Activated gamma-delta T cell (primary cell): ENCODE results near the gene ZNF487.
"Not testable (repeated sequence)": the region's sequence is repeated elsewhere in the genome, so short reads cannot be mapped to it uniquely, and the experiment has no call there.

Experiments used
- DNase-seq: peaks from one replicate; lab custom pipeline; 2025; lab: John Stamatoyannopoulos, UW
- total RNA-seq, 2 donors: gene quantifications; one replicate each; lab custom pipeline; 2026; lab: John Stamatoyannopoulos, UW

Gene ZNF487
- 9.7 to 12.1 reads per million in 2 donors for total RNA-seq

DNA sequence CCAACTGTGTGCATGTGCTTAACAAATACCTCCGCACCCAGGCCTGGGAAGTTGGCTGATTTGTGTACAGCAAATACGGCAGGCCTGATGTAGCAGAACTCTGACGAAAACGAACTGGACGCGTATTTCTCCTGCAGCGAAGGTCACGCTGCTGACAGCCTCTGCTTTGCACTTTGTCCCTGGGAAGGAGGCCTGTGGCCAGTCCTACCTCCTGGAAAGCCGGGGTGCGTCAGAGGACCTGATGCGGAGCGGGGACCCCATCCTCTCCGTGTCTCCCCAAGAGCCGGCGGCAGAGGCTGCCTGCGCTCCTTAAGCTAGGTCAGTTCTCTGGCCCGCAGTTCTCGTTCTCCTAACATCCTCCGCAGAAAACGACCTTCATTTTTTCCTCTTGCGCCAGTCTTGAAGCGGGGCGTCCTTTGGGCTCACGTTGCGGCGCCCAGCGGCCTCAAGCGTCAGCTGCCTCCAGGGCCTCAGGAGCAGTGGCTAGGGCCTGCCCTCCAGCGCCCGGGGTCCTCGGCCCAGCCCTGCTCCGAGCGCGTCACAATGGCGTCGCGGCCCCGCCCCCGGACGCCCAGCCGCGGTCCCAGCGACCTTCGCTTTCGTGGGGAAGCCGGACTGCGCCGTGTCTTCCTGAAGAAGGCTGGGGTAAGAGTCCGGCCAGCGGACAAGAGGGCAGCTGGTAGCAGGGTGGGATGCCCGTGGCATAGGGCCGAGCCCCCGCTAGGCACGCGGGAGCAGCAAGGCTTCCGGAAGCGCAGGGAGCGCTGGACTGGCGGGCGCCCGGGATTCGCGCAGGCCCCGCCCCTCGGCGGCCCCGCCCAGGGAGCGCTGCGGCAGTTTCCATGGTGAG lies at the start of gene ZNF487:
Gene ZNF487, plus strand, starts transcription at position 821 of the 850 bp plus-strand sequence. CDS start 38,703 bp downstream, outside the sequence.
- peak; percentile 83 for DNase-seq

DNA sequence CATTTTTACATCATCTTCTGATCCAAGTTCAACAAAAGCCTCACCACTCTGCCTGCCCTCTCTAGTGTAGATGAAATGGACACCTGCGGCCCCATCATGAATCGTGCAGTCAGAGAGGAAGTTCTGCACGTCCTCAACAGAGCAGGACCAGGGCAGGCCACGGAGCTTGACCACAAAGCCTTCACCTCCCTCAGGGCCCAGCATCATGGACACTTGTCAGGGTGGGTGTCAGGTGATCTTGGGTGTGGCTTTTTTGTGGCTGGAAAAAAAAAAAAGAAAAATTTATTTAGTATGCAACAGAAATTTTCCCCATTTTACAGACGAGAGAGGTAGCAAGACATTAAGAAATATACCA lies 49.3 kb upstream of the ZNF487 start:
- DNase-seq = no peak

DNA sequence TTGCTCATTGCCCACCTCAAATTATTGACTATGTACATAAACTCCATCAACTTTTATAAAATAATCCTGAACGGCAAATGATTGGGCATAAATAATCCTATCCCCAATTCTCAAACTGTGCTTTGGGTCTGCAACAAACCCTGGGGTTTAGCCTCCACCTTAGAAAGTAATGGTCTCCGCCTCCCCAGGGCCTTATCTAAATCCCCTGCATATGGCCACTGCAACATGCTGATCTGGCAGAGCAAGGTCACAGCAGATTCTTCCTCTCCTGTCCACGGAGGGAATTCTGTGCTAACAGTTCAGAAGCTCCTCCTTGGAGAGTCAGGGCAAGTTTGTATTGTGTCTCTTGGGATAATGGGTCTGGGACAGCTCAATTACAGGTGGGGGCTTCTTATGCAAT lies 47.0 kb upstream of the ZNF487 start:
- DNase-seq = no peak

DNA sequence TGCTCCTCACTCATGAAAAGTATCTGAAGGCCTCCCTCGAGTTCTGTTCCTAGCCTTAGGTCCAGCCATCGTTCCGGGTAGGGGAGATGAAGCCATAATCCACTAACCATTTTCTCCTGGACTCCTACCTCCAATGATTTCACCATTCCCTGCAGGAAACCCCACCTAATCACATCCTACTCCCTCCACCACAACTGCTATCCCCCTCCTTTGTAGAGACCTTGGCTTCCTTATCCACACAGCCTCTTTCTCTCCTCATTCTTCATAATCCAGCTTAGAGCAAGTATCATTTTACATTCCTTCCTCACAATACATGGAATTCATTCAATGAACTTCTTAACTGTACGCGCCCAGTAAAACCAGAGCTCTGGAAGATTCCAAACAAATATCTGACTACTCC lies 46.6 kb upstream of the ZNF487 start:
- no peak for DNase-seq

DNA sequence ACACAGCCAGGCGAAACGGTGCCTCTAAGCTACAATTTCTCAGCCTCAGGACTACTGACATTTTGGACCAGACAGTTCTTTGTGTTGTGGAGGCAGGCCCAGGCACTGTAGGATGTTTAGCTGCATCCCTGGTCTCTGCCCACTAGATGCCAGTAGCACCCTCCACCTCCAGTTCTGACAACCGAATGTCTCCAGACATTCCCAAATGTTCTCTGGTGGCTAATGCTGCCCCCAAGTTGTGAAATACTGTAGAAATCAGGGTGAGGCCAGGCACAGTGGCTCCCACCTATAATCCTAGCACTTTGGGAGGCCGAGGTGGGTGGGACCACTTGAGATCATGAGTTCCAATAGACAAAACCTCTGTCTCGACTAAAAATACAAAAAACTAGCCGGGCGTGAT lies 46.2 kb upstream of the ZNF487 start:
- DNase-seq = no peak

DNA sequence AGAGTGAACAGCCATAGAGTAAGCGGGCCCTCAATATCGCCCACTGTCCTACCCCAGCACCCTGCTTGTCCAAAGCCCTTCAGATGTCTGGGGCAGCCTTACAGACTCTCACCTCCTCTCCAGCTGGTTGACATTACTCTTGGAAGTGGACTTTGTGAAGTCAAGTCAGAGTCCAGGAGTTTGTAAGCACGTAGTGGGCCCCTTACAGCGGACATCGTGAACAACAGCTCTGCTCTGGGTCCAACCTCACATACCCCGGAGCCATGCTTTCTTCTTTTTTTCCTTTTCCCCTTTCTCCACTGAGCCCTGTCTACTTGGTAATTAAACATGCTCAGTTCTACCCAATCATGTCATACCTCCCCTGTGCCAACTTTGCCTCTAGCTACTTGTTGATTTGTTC lies 45.4 kb upstream of the ZNF487 start:
- DNase-seq = no peak

DNA sequence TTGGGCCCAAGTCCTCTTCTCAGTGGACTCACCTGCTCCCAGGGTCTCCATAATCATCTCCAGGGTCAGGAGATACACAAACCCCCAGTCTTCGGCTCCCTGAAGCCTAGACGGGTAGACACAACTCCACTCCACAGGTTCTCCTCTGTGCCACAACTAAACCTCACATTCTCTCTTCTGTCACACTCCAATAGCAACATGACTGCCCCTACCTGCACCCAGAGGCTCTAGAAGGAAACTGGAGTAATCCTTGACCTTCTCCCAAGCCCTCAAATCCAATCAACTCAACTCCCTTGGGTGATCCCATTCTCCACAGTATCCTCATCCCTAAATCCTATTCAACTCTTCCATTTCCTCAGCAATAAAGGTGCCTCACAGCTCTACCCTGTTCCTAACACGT lies 44.2 kb upstream of the ZNF487 start:
- DNase-seq = no peak

DNA sequence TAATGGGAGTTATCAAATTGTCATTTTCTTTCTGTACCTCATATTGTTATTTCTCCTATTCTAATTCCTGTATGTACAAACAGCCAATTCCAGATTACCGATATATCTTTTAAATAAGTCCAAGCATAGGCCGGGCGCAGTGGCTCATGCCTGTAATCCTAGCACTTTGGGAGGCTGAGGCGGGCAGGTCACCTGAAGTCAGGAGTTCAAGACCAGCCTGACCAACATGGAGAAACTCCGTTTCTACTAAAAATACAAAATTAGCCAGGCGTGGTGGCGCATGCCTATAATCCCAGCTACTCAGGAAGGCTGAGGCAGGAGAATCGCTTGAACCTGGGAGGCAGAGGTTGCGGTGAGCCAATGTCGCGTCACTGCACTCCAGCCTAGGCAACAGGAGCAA lies 43.7 kb upstream of the ZNF487 start:
- DNase-seq = not testable (repeated sequence)

DNA sequence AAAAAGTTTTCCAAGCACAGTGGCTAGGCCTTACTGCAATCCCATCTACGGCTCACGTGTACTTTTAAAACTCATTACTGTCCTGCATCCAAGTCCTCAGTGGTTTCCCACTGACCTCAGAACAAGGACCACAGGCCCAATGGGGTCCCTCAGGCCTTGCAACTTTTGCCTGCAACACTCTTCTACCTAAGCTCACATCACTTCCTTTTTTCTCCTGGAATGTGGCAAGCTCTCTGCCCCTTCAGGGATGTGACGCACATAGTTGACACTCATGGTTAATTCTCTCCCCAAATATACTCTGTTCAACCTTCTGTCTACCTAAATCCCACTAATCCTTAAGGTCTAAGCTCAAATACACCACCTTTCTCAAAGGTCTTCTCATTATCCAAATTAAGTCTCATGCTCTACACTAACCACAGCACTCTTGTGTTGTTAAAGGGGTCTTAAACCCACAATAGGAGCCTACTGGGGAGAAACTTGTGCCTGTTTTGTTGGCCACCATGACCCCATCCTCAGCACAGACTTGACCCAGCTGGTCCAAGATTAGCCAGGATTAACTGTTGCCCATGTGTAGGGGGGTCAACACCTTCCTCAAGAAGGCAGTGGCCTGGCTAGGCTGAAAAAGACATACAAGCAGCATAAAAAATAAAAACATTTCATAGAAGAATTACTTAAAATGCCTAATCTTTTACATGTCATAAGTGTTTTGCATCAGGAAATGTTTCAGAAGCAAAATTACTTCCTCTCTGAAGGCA lies 43.1 kb upstream of the ZNF487 start:
- no peak for DNase-seq

DNA sequence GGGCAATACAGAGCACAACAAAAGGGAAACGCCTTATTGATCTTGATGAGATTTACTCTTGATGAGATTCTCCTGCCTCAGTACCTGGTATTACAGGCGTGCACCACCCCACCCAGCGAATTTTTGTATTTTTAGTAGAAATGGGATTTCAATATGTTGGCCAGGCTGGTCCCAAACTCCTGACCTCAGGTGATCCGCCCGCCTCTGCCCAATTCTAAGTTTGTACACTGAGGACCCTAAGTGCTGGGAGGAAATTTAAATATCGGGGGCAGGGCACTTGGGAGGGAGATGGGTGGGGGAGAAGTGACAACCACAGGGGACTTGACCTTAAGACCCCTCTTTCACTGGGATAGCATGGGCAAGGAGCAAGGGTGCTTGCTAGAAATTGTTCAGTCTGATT lies 42.0 kb upstream of the ZNF487 start:
- no peak for DNase-seq

DNA sequence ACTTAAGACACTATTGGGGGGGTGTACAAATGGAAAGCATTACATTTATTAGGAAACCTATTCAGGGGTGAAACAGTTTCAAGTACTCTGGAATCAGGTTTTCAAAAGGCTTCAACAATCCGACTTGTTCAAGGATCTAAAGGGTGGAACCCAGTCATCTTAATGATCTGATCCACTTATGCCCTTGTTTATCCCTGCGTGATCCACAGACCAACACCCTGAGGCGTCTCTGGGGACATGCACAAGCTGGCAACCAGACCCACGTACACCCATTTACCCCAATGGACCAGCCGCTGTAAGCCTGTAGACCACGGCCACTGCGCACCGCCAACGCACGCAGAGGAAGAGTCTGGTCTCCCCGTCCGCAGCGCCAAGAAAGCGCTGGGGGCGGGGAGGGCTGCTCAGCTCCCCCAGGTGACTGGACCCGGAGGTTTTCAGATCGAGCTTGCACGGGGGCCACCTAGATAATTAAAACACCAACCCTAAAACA lies 41.3 kb upstream of the ZNF487 start:
- no peak for DNase-seq

DNA sequence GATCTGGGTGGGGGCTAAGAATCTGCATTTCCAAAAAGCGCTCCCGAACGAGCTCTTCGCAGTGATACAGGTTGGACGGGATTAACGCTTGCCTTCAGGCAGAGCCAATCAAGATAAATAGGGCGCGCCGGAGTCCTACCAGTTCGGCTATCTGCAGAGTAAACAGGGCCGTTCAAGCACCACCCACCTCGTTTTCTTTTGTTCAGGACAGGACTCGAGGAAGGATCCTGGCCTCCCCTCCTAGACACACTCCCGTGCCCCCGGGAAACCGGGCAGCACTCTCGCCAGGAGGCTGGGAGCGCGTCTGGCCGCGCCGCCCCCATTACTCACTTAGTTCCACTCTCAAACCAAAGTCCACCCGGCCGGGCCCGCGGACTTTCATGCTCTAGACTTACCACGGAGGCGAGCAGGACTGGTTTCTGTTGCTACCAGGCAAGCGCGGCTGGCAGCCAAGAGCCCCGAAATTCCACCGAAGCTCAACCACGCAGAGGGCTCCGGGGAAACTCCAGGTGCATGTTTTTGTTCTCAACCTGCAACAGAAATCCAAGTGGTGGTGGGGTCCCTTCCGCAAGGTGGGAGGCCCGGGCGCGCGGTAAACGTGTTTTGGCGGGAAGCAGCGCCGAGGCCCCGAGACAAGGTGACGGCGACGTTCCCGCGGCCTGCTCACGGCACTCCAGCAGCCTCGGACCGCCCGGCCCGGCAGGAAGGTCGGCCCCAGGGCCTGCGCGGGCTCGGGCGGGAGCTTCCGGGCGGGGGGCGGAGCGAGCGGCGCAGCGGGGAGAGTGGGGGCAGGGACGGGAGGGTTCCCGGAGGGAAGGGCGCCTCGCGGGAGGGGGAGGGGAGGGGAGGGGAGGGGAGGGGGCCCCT lies 40.6 kb upstream of the ZNF487 start:
- peak; percentile 52 for DNase-seq

DNA sequence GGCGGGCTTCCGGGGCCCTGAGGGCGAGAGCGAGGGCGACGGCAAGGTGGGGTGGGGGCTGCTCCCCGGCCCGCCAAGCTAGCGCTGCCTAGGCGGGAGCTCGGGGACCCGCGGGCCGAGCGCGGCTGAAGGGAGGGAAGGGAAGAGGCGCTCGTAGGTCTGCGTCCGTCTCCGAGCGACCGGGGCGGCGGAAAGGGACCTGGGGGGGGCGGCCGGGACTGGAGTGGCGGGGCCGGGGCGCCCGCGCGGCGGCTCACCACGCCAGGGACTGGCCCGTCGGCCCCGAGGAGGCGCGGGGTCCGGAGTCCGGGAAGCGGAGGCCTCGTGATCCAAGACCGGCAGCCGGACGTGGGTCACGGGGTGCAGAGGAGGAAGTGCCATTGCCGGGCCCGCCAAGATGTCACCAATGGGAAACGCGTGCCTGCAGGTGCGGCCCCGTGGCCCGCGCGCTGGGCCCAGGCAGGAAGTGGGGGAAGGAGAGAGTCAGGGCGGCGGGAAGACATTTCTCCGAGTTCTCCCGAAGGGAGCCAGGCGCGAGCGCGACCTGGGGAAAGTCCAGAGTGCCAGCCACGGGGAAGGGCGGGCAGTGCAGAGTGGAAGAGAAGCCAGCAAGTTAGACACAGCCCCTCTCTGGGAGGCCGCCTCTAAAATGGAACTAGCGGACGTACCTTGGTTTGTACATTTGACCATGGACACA lies 39.8 kb upstream of the ZNF487 start:
- DNase-seq = peak; percentile 68

DNA sequence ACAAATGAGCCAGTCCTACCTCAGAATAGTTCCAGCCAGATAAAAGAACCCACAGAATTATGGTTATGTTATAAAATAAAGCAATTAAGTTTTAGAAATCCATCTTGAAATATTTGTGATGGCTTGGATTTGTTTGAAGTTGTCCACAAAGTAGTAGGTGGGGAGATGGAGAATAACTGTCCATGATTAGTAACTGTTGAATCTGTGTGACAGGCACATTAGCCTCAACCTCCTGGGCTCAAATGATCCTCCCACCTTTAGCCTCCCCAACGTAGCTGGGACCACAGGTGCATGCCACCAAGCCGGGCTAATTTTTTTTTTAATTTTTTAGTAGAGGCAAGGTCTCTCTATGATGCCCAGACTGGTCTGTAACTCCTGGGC lies 38.0 kb upstream of the ZNF487 start:
- no peak for DNase-seq

DNA sequence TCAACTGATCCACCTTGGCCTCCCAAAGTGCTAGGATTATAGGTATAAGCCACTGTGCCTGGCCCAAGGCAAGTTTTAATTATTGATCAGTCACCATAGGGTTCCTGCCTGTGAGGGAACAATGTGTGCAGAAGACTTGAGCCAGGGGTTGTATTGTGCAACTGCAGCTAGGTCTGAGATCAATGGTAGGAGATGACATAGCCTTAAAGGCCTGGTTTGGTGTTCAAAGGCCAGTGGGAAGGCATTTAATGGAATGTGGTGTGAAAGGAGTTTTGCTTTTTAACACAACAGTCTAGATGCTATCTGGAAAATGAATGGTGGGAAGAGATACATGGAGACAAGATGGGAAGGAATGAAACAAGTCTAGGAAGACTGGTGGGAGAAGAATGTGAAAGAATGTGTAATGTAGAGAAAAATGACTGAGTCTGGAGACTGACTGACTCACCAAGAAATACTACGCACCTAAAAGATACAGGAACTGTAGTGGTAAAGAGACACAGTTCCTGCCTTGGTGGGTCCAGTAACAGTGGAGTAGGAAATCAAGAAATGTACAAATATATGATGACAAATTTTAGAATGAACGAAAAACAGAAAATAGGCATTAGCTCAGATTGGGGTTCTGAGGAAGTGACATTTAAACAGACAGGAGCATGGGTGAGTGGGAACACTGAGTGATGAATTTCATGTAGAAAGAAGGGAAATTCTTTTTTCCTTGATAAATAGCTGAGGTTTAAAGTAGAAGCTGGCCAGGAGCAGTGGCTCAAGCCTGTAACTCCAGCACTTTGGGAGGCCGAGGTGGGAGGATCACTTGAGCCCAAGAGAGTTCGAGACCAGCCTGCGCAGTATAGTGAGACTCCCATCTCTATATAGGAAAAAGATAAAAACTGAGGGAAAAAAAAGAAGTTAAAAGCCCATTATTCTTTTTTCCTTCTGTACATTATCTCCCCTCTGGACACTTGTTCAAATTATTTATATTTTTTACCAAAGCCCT lies 37.3 kb upstream of the ZNF487 start:
- DNase-seq = no peak

DNA sequence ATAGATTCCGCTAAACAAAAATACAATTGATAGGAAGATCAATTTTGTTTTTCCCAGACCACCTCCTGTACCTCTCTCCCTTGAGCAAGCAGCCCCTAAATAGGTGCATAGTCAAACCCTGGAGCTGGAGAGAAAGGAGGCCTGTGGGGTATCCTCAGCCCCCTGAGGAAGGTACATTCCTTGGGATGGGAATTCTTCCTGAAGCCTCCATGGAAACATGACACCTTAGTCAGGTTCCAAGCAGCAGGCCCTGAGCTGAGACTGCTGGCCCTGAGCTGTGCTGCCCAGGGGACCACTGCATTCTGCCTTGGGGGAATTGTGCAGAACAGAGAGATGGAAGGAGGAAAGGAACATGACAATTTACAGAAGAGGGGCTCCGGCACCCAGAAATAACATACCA lies 35.3 kb upstream of the ZNF487 start:
- DNase-seq = no peak

DNA sequence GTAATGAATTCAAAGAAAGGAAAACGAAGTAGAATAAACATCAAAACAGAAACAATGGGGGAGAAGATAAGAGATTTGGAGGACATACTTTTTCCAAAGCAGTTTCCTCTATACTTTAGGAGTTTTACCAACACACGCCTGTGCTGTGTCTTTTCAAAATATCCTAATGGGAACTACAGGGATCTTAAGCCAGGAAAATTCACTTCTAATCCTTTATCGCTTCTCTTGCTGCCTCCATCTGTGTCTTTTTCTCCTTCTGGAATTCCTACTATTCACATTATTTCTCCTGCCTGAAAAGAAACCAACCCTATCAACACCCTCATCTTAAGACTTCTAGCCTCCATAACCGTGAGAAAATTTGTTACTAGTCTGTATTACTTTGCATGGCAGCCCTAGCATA lies 34.7 kb upstream of the ZNF487 start:
- DNase-seq = no peak

DNA sequence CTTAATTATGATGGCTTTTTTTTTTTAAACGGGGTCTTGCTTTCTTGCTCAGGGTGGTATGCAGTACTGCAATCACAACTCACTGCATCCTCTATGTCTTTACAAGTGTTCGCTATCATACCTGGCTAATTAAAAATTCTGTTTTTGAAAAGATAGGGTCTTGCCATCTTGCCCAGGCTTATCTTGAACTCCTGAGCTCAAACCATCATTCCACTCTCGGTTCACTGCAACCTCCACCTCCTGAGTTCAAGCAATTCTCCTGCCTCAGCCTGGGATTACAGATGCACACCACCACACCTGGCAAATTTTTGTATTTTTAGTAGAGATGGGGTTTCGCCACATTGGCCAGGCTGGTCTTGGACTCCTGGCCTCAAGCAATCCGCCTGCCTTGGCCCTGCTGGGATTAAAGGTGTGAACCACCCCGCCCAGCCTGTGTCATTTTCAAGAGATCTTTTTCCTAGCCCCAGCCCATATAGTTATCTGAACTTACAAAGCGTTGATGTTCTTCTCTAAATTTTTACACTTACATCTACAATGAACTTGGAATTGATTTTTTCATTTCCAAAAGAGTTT lies 33.9 kb upstream of the ZNF487 start:
- DNase-seq = no peak

DNA sequence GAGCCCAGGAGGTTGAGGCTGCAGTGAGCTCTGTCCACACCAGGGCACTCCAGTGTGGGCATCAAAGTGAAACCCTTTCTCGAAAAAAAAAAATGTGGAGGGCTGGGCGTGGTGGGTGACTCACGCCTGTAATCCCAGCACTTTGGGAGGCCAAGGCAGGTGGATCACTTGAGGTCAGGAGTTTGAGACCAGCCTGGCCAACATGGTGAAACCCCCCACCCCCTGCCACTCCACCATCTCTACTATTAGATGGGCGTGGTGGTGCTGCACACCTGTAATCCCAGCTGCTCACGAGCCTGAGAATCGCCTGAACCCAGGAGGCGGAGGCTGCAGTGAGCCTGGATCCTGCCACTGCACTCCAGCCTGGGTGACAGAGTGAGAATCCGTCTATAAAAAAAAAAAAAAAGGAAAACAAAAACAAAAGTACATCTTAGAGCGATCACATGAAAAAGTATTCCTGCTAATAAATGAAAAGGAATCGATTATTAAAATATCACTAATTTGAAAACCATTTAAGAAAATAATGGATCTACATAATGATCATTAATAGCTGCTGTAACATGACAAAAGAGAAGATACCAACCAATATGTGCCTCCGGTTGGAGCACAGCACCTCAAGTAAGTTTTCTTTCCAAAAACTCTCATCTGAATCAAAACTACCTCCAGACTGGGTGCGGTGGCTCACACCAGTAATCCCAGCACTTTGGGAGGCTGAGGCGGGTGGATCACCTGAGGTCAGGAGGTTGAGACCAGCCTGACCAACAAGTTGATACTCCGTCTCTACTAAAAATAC lies 32.8 kb upstream of the ZNF487 start:
- DNase-seq = no peak
